Activated CD4-positive, alpha-beta memory T cell treated with anti-CD3 and anti-CD28 coated beads, Interleukin-2, amount 10 ng/mL, durations not matched to agents 7 days and 5 days (primary cell): ENCODE measurements around the gene CAMTA1. TPM values are rescaled to one million over a fixed set of nuclear protein-coding genes. Genes with fewer than 3 reads are reported as not detected.

Experiments
- CTCF ChIA-PET: fragments of 350-600 bp; sonication (Branson Sonifier 250); formaldehyde crosslinking; loops from one replicate; lab custom pipeline; 2021; ENCODE audit warnings: antibody characterized with exemption, inconsistent platforms; lab: Charles Lee
- POLR2A ChIA-PET: fragments of 350-600 bp; sonication (Branson Sonifier 250); formaldehyde crosslinking; loops from one replicate; lab custom pipeline; 2021; ENCODE audit warnings: antibody characterized with exemption; lab: Charles Lee
- DNase-seq: peaks from one replicate; pipeline ENCODE4 v3.0.0-alpha.2; 2020
- H3K27ac Mint-ChIP-seq: one replicate; pipeline ENCODE4 v1.8.0; 2021; ENCODE audit warnings: mild to moderate bottlenecking, mixed read lengths
- H3K27me3 Mint-ChIP-seq: one replicate; pipeline ENCODE4 v1.8.0; 2021; ENCODE audit warnings: mixed read lengths
- H3K36me3 Mint-ChIP-seq: one replicate; pipeline ENCODE4 v1.8.0; 2021; ENCODE audit warnings: low read depth, mixed read lengths
- H3K4me1 Mint-ChIP-seq: one replicate; pipeline ENCODE4 v1.8.0; 2021; ENCODE audit warnings: mixed read lengths
- H3K4me3 Mint-ChIP-seq: one replicate; pipeline ENCODE4 v1.8.0; 2021; ENCODE audit warnings: mild to moderate bottlenecking, mixed read lengths
- H3K9me3 Mint-ChIP-seq: one replicate; pipeline ENCODE4 v1.8.0; 2021; ENCODE audit warnings: mixed read lengths
- total RNA-seq, 2 experiments: library from RNA; stranded (reverse); gene quantifications; one replicate each; pipeline ENCODE4 v1.2.3, GENCODE V29; 2021

Gene CAMTA1
- total RNA-seq, 2 experiments from 2014 or later: 43.0 to 47.3 TPM

- H3K36me3 Mint-ChIP-seq: no peaks in the 10 kb centered on the region
- H3K27me3 Mint-ChIP-seq: peaks cover 8% of the 10 kb centered on the region
- no peak for DNase-seq
- H3K4me3 Mint-ChIP-seq: no peak overlapping the region
- H3K4me1 Mint-ChIP-seq: no peaks in the 10 kb centered on the region
- no peaks in the 10 kb centered on the region for H3K9me3 Mint-ChIP-seq
- ChIA-PET CTCF (no interaction called here), POLR2A (no interaction called here)
- H3K27ac Mint-ChIP-seq: no peak overlapping the region
Observed at GRCh38 chr1:6985549-6986276, 200.5 kb downstream of the CAMTA1 start.

GRCh38 chr1:6986281-6986680 is 201.0 kb downstream of the CAMTA1 start:
- ChIA-PET POLR2A (no interaction called here), CTCF (no interaction called here)
- no peak overlapping the region for H3K4me3 Mint-ChIP-seq
- no peak overlapping the region for H3K27ac Mint-ChIP-seq
- H3K36me3 Mint-ChIP-seq: no peaks in the 10 kb centered on the region
- H3K27me3 Mint-ChIP-seq: peaks cover 8% of the 10 kb centered on the region
- H3K9me3 Mint-ChIP-seq: no peaks in the 10 kb centered on the region
- H3K4me1 Mint-ChIP-seq: no peaks in the 10 kb centered on the region
- no peak for DNase-seq

GRCh38 chr1:6987940-6988339 is 202.7 kb downstream of the CAMTA1 start:
- Mint-ChIP-seq H3K27me3 (peaks cover 17% of the 10 kb centered on the region), H3K27ac (no peak overlapping the region), H3K9me3 (no peaks in the 10 kb centered on the region), H3K36me3 (no peaks in the 10 kb centered on the region), H3K4me1 (no peaks in the 10 kb centered on the region), H3K4me3 (no peak overlapping the region)
- DNase-seq: no peak
- ChIA-PET POLR2A (no interaction called here), CTCF (no interaction called here)

- peaks cover 23% of the 10 kb centered on the region for H3K27me3 Mint-ChIP-seq
- CTCF ChIA-PET: no interaction called here
- no peaks in the 10 kb centered on the region for H3K9me3 Mint-ChIP-seq
- no peaks in the 10 kb centered on the region for H3K36me3 Mint-ChIP-seq
- H3K4me1 Mint-ChIP-seq: no peaks in the 10 kb centered on the region
- no peak for DNase-seq
- no peak overlapping the region for H3K27ac Mint-ChIP-seq
- H3K4me3 Mint-ChIP-seq: no peak overlapping the region
- POLR2A ChIA-PET: no interaction called here
Observed at GRCh38 chr1:6988796-6989195, 203.5 kb downstream of the CAMTA1 start.

GRCh38 chr1:6989212-6990159 is 204.2 kb downstream of the CAMTA1 start:
- Mint-ChIP-seq H3K4me3 (no peak overlapping the region), H3K9me3 (no peaks in the 10 kb centered on the region), H3K27ac (no peak overlapping the region), H3K4me1 (no peaks in the 10 kb centered on the region), H3K27me3 (peaks cover 26% of the 10 kb centered on the region), H3K36me3 (no peaks in the 10 kb centered on the region)
- DNase-seq: no peak
- POLR2A ChIA-PET: no interaction called here
- CTCF ChIA-PET: no interaction called here

GRCh38 chr1:6991266-6991665 is 206.0 kb downstream of the CAMTA1 start:
- Mint-ChIP-seq H3K27ac (no peak overlapping the region), H3K27me3 (peaks cover 31% of the 10 kb centered on the region), H3K36me3 (no peaks in the 10 kb centered on the region), H3K4me3 (no peak overlapping the region), H3K9me3 (no peaks in the 10 kb centered on the region), H3K4me1 (no peaks in the 10 kb centered on the region)
- ChIA-PET CTCF (no interaction called here), POLR2A (no interaction called here)
- DNase-seq: no peak

GRCh38 chr1:6995789-6996188 is 210.5 kb downstream of the CAMTA1 start:
- no peaks in the 10 kb centered on the region for H3K9me3 Mint-ChIP-seq
- no peaks in the 10 kb centered on the region for H3K4me1 Mint-ChIP-seq
- ChIA-PET CTCF (no interaction called here), POLR2A (no interaction called here)
- no peak overlapping the region for H3K4me3 Mint-ChIP-seq
- no peak for DNase-seq
- peaks cover 33% of the 10 kb centered on the region for H3K27me3 Mint-ChIP-seq
- no peaks in the 10 kb centered on the region for H3K36me3 Mint-ChIP-seq
- no peak overlapping the region for H3K27ac Mint-ChIP-seq

- Mint-ChIP-seq H3K27ac (no peak overlapping the region), H3K9me3 (no peaks in the 10 kb centered on the region), H3K4me3 (no peak overlapping the region), H3K36me3 (no peaks in the 10 kb centered on the region), H3K4me1 (no peaks in the 10 kb centered on the region), H3K27me3 (peaks cover 32% of the 10 kb centered on the region)
- DNase-seq: no peak
- ChIA-PET CTCF (no interaction called here), POLR2A (no interaction called here)
Observed at GRCh38 chr1:6996371-6996770, 211.1 kb downstream of the CAMTA1 start.

- Mint-ChIP-seq H3K4me3 (no peak overlapping the region), H3K4me1 (no peaks in the 10 kb centered on the region), H3K27ac (no peak overlapping the region), H3K27me3 (peaks cover 31% of the 10 kb centered on the region), H3K36me3 (no peaks in the 10 kb centered on the region), H3K9me3 (no peaks in the 10 kb centered on the region)
- CTCF ChIA-PET: no interaction called here
- no peak for DNase-seq
- POLR2A ChIA-PET: no interaction called here
Observed at GRCh38 chr1:6996866-6997265, 211.6 kb downstream of the CAMTA1 start.

GRCh38 chr1:6998267-6998666 is 213.0 kb downstream of the CAMTA1 start:
- Mint-ChIP-seq H3K4me3 (no peak overlapping the region), H3K27me3 (peaks cover 21% of the 10 kb centered on the region), H3K36me3 (no peaks in the 10 kb centered on the region), H3K4me1 (no peaks in the 10 kb centered on the region), H3K9me3 (no peaks in the 10 kb centered on the region), H3K27ac (no peak overlapping the region)
- no peak for DNase-seq
- POLR2A ChIA-PET: no interaction called here
- CTCF ChIA-PET: no interaction called here

- no peak for DNase-seq
- Mint-ChIP-seq H3K36me3 (no peaks in the 10 kb centered on the region), H3K4me1 (no peaks in the 10 kb centered on the region), H3K27ac (no peak overlapping the region), H3K9me3 (no peaks in the 10 kb centered on the region), H3K4me3 (no peak overlapping the region), H3K27me3 (peaks cover 14% of the 10 kb centered on the region)
- CTCF ChIA-PET: no interaction called here
- POLR2A ChIA-PET: no interaction called here
Observed at GRCh38 chr1:6999826-7000225, 214.6 kb downstream of the CAMTA1 start.

GRCh38 chr1:7000720-7001119 is 215.5 kb downstream of the CAMTA1 start:
- Mint-ChIP-seq H3K36me3 (no peaks in the 10 kb centered on the region), H3K27me3 (peaks cover 12% of the 10 kb centered on the region), H3K9me3 (no peaks in the 10 kb centered on the region), H3K27ac (no peak overlapping the region), H3K4me3 (no peak overlapping the region), H3K4me1 (no peaks in the 10 kb centered on the region)
- DNase-seq: no peak
- ChIA-PET POLR2A (no interaction called here), CTCF (no interaction called here)

- Mint-ChIP-seq H3K9me3 (no peaks in the 10 kb centered on the region), H3K27me3 (peaks cover 7% of the 10 kb centered on the region), H3K27ac (no peak overlapping the region), H3K4me1 (no peaks in the 10 kb centered on the region), H3K36me3 (no peaks in the 10 kb centered on the region), H3K4me3 (no peak overlapping the region)
- ChIA-PET CTCF (no interaction called here), POLR2A (no interaction called here)
- DNase-seq: no peak
Observed at GRCh38 chr1:7002728-7003127, 217.5 kb downstream of the CAMTA1 start.
